OCI-LY7 (cell line): Measurements from ENCODE around the gene TRIM26.

ENCODE experiments used
- EZH2phosphoT487 ChIP-seq: fragments of 200-600 bp; sonication (generic); IDR thresholded peaks from 2 replicates; pipeline ENCODE4 v1.6.1; 2018; ENCODE audit warnings: low read depth, borderline replicate concordance, mild to moderate bottlenecking, mixed run types, antibody characterized with exemption, low read length, moderate library complexity, mixed read lengths
- TF ChIP-seq, protein P1 (sequence below): fragments of 200-600 bp; sonication (generic); conservative IDR thresholded peaks from 2 replicates; pipeline ENCODE4 v1.5.1; 2014; ENCODE audit warnings: mild to moderate bottlenecking, antibody characterized with exemption, low read length, moderate library complexity, mixed read lengths

DNA sequence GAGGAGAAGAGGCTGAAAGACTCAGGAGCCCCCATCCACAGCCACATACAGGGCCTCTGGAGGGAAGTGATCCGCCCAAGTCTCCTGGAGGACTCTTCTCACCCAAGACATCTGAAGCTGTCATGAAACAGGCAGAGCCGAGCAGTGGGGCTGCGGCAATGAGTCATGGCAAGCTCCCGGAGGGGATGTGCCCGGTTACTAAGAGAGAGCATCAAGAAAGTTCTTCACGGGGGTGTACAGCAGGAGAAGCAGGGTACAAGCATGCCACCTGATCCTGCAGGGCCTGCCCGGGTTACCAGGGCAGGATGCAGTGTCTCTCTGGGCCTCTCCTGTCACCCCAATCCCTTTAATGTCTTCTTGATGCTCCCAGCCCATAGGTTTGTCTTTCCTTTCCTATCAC is 21.1 kb downstream of the TRIM26 start:
- TF ChIP-seq, protein P1, sequence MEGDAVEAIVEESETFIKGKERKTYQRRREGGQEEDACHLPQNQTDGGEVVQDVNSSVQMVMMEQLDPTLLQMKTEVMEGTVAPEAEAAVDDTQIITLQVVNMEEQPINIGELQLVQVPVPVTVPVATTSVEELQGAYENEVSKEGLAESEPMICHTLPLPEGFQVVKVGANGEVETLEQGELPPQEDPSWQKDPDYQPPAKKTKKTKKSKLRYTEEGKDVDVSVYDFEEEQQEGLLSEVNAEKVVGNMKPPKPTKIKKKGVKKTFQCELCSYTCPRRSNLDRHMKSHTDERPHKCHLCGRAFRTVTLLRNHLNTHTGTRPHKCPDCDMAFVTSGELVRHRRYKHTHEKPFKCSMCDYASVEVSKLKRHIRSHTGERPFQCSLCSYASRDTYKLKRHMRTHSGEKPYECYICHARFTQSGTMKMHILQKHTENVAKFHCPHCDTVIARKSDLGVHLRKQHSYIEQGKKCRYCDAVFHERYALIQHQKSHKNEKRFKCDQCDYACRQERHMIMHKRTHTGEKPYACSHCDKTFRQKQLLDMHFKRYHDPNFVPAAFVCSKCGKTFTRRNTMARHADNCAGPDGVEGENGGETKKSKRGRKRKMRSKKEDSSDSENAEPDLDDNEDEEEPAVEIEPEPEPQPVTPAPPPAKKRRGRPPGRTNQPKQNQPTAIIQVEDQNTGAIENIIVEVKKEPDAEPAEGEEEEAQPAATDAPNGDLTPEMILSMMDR = no peak
- no peak for TF ChIP-seq EZH2phosphoT487
